HepG2 (cell line): Measurements from ENCODE around the gene PRR22. TPM values are rescaled to one million over a fixed set of nuclear protein-coding genes. Genes with fewer than 3 reads are reported as not detected.

Source experiments
- CC2D1A ChIP-seq: sonication (generic); formaldehyde crosslinking; IDR thresholded peaks from 2 replicates; pipeline ENCODE4 v1.8.1; 2023; ENCODE audit warnings: mild to moderate bottlenecking, missing genetic modification reagents
- CENPX ChIP-seq: sonication (generic); formaldehyde crosslinking; IDR thresholded peaks from 2 replicates; pipeline ENCODE4 v1.9.0; 2021; ENCODE audit warnings: mild to moderate bottlenecking, missing genetic modification reagents, moderate library complexity
- EP300 ChIP-seq, 3 experiments: sonication (generic) in 1 of 3; formaldehyde crosslinking in 1 of 3; IDR thresholded peaks; 2 replicates each; pipeline versions ENCODE4 v1.5.1 to v1.6.1; 2011 to 2020; ENCODE audit warnings: low read depth in 2 of 3, low read length in 2 of 3, borderline replicate concordance in 1 of 3, improper control_type of control experiment in 1 of 3, mild to moderate bottlenecking in 1 of 3, missing genetic modification reagents in 1 of 3, moderate library complexity in 1 of 3
- GATA4 ChIP-seq: sonication (generic); IDR thresholded peaks from 2 replicates; pipeline ENCODE4 v1.6.1; 2016; ENCODE audit warnings: antibody characterized with exemption, low read depth, borderline replicate concordance
- GMEB2 ChIP-seq: IDR thresholded peaks from 2 replicates; pipeline ENCODE4 v1.6.1; 2016; ENCODE audit warnings: missing biosample characterization, missing genetic modification reagents, low read depth
- HOXA7 ChIP-seq: sonication (generic); formaldehyde crosslinking; IDR thresholded peaks from 2 replicates; pipeline ENCODE4 v1.8.1; 2022; ENCODE audit warnings: mild to moderate bottlenecking, missing genetic modification reagents, moderate library complexity
- REPIN1 ChIP-seq: sonication (generic); formaldehyde crosslinking; IDR thresholded peaks from 2 replicates; pipeline ENCODE4 v1.8.0; 2022; ENCODE audit warnings: missing genetic modification reagents, low read depth, mild to moderate bottlenecking, borderline replicate concordance
- RXRB ChIP-seq: IDR thresholded peaks from 2 replicates; pipeline ENCODE4 v1.6.1; 2016; ENCODE audit warnings: borderline replicate concordance, missing genetic modification reagents, missing compliant biosample characterization
- THRA ChIP-seq: sonication (generic); formaldehyde crosslinking; IDR thresholded peaks from 2 replicates; pipeline ENCODE4 v1.4.0; 2020; ENCODE audit warnings: missing genetic modification reagents, borderline replicate concordance
- ZNF10 ChIP-seq: sonication (generic); formaldehyde crosslinking; IDR thresholded peaks from 2 replicates; pipeline ENCODE4 v1.4.0; 2020; ENCODE audit warnings: mild to moderate bottlenecking, low read depth, missing genetic modification reagents, borderline replicate concordance
- ZNF142 ChIP-seq: sonication (generic); formaldehyde crosslinking; IDR thresholded peaks from 2 replicates; pipeline ENCODE4 v1.4.0; 2020; ENCODE audit warnings: missing genetic modification reagents
- ZNF33A ChIP-seq: sonication (generic); formaldehyde crosslinking; IDR thresholded peaks from 2 replicates; pipeline ENCODE4 v1.5.1; 2020; ENCODE audit warnings: missing genetic modification reagents, mild to moderate bottlenecking, moderate library complexity, borderline replicate concordance
- ZNF430 ChIP-seq: sonication (generic); formaldehyde crosslinking; IDR thresholded peaks from 2 replicates; pipeline ENCODE4 v1.9.0; 2021; ENCODE audit warnings: mild to moderate bottlenecking, missing genetic modification reagents
- ZNF749 ChIP-seq: sonication (generic); formaldehyde crosslinking; IDR thresholded peaks from 2 replicates; pipeline ENCODE4 v1.8.0; 2022; ENCODE audit warnings: mild to moderate bottlenecking, missing genetic modification reagents, moderate library complexity, borderline replicate concordance
- ZXDC ChIP-seq: sonication (generic); formaldehyde crosslinking; IDR thresholded peaks from 2 replicates; pipeline ENCODE4 v1.5.0; 2020; ENCODE audit warnings: mild to moderate bottlenecking, missing genetic modification reagents
- polyA plus RNA-seq, 8 experiments: library from polyadenylated mRNA; depleted of rRNA in 3 of 8; stranded (reverse) in 7 of 8; unstranded in 1 of 8; fragments of >200 nt; fragmentation: Illumina TruSeq in 4 of 8; extraction: Trizol in 4 of 8; gene quantifications; 2 replicates each; pipeline versions ENCODE4 v1.2.1 to v1.2.3, GENCODE V29; 2011 to 2016; ENCODE audit warnings: low read depth in 4 of 8, missing spikeins in 1 of 8, mixed read lengths in 1 of 8; ENCODE audit not compliant: insufficient read depth in 1 of 8
- total RNA-seq, 5 experiments: library from RNA; depleted of rRNA; stranded (reverse); fragments of >200 nt; fragmentation: Illumina TruSeq; extraction: Trizol; gene quantifications; 2 replicates each; pipeline ENCODE4 v1.2.3, GENCODE V29; 2016; ENCODE audit warnings: low read depth in 1 of 5

The PRR22 gene
- total and polyA plus RNA-seq, 2 of the 13 experiments (the other 11 are each of a cell fraction or from before 2014, with no cell fraction given): 0.84 to 2.3 TPM

GRCh38 chr19:5826531-5827341, 42.2 kb upstream of the PRR22 start (continued):
- TF ChIP-seq HOXA7: no peak
- TF ChIP-seq THRA (CRISPR knock-in tag): peak; percentile 19; the same call in 1 of the 2 replicates
- TF ChIP-seq ZXDC (CRISPR knock-in tag): peak; percentile 12; the same call in 1 of the 2 replicates
- no peak for TF ChIP-seq ZNF142 (CRISPR knock-in tag)
- TF ChIP-seq REPIN1 (CRISPR knock-in tag): peak; percentile 72
- TF ChIP-seq GMEB2: no peak
- TF ChIP-seq RXRB (CRISPR knock-in tag): peak; percentile 79
- TF ChIP-seq ZNF749 (CRISPR knock-in tag): 0 out of 2 replicates have a peak, but pooled peaks have one; percentile 67
- TF ChIP-seq GATA4: no peak
- no peak for TF ChIP-seq CC2D1A (CRISPR knock-in tag)
- TF ChIP-seq CENPX: no peak
- no peak for TF ChIP-seq ZNF430 (CRISPR knock-in tag)
- TF ChIP-seq ZNF10: no peak
- TF ChIP-seq EP300 (IDR thresholded peaks at IDR 0.05; ENCODE audit: low read depth in 2 of 2, low read length in 2 of 2): 0 out of 4 replicates have a peak, but pooled peaks of 1 of the 2 experiments have one; percentile 25
- TF ChIP-seq EP300 (CRISPR knock-in tag; IDR thresholded peaks at IDR 0.05; ENCODE audit: borderline replicate concordance): no peak
- TF ChIP-seq ZNF33A: no peak
